Chondrocyte (in vitro differentiated cells): ENCODE measurements around the gene NAPSA. TPM values are rescaled to one million over a fixed set of nuclear protein-coding genes. Genes with fewer than 3 reads are reported as not detected.
A peak's percentile ranks its signal among the peaks of the same experiment; 100 is the strongest.

Experiments
- DNase-seq: peaks from one replicate; pipeline ENCODE4 v3.0.0; 2021; ENCODE audit warnings: mixed read lengths, low spot score
- H3K27ac Mint-ChIP-seq: one replicate; pipeline ENCODE4 v1.8.0; 2021; ENCODE audit warnings: mild to moderate bottlenecking, moderate library complexity, mixed read lengths; ENCODE audit not compliant: unreplicated experiment
- H3K27me3 Mint-ChIP-seq: 2 replicates; pipeline ENCODE4 v1.8.0; 2021; ENCODE audit warnings: low read depth, mixed read lengths
- H3K36me3 Mint-ChIP-seq: 2 replicates; pipeline ENCODE4 v1.8.0; 2021; ENCODE audit warnings: low read depth, mixed read lengths
- H3K4me1 Mint-ChIP-seq: 2 replicates; pipeline ENCODE4 v1.8.0; 2021; ENCODE audit warnings: low read depth, mild to moderate bottlenecking, mixed read lengths
- H3K4me3 Mint-ChIP-seq: one replicate; pipeline ENCODE4 v1.8.0; 2021; ENCODE audit warnings: mild to moderate bottlenecking, moderate library complexity, mixed read lengths; ENCODE audit not compliant: unreplicated experiment
- H3K9me3 Mint-ChIP-seq: 2 replicates; pipeline ENCODE4 v1.8.0; 2021; ENCODE audit warnings: low read depth, mixed read lengths
- total RNA-seq: library from RNA; stranded (reverse); gene quantifications from 3 replicates; pipeline ENCODE4 v1.2.1, GENCODE V29; 2021
- TF ChIP-seq, protein P1 (sequence below): fragments of 200-600 bp; sonication (generic); IDR thresholded peaks from 2 replicates; pipeline ENCODE4 v1.5.0; 2021; ENCODE audit warnings: antibody characterized with exemption, mild to moderate bottlenecking, moderate library complexity

The NAPSA gene
- total RNA-seq, 1 donor from 2014 or later, result 0.55 TPM

DNA sequence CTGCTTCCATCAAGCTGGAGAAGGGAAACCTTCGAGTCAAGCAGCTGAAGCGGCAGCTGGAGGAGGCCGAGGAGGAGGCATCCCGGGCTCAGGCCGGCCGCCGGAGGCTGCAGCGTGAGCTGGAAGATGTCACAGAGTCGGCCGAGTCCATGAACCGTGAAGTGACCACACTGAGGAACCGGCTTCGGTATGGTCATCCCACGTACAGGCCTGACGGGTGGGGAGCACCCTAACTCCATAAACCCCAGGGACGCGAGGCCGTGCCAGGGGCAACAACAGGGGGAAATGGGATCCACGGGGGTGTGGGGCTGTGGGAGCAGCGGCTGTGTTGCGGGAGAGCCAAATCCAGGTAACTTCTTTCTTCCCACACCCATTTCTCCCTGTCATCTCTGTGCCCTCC, 56.4 kb downstream of the NAPSA start:
- Mint-ChIP-seq H3K4me3 (no peak overlapping the region), H3K27ac (no peak overlapping the region), H3K9me3 (no peaks in the 10 kb centered on the region), H3K36me3 (peaks cover 1% of the 10 kb centered on the region), H3K27me3 (peaks cover 54% of the 10 kb centered on the region), H3K4me1 (peaks cover 3% of the 10 kb centered on the region)
- TF ChIP-seq, protein P1, sequence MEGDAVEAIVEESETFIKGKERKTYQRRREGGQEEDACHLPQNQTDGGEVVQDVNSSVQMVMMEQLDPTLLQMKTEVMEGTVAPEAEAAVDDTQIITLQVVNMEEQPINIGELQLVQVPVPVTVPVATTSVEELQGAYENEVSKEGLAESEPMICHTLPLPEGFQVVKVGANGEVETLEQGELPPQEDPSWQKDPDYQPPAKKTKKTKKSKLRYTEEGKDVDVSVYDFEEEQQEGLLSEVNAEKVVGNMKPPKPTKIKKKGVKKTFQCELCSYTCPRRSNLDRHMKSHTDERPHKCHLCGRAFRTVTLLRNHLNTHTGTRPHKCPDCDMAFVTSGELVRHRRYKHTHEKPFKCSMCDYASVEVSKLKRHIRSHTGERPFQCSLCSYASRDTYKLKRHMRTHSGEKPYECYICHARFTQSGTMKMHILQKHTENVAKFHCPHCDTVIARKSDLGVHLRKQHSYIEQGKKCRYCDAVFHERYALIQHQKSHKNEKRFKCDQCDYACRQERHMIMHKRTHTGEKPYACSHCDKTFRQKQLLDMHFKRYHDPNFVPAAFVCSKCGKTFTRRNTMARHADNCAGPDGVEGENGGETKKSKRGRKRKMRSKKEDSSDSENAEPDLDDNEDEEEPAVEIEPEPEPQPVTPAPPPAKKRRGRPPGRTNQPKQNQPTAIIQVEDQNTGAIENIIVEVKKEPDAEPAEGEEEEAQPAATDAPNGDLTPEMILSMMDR, result no peak
- peak; percentile 59 for DNase-seq

Other genes with a start within 250 kb of the NAPSA start
- not detected in 3 replicates for gene IZUMO2, start 202.4 kb downstream of the NAPSA start, total RNA-seq
- 0.68 to 10.2 TPM (median 8.6 TPM) in 3 replicates for gene MYH14, start 162.0 kb downstream of the NAPSA start, total RNA-seq
- gene KCNC3, start 36.3 kb downstream of the NAPSA start, total RNA-seq, result 4.9 to 9.3 TPM (median 8.9 TPM) in 3 replicates
- gene NR1H2, start 10.8 kb upstream of the NAPSA start, total RNA-seq, result 47.7 to 48.9 TPM (median 48.3 TPM) in 3 replicates
- gene POLD1, start 18.7 kb upstream of the NAPSA start, total RNA-seq, result 15.7 to 37.2 TPM (median 15.8 TPM) in 3 replicates
- gene SPIB, start 53.3 kb upstream of the NAPSA start, total RNA-seq, result not detected in 3 replicates
- not detected in 3 replicates for gene MYBPC2, start 67.3 kb upstream of the NAPSA start, total RNA-seq
- gene EMC10, start 110.9 kb upstream of the NAPSA start, total RNA-seq, result 132 to 144 TPM (median 144 TPM) in 3 replicates
- gene GARIN5A, start 111.2 kb upstream of the NAPSA start, total RNA-seq, result 1.7 to 2.1 TPM (median 1.9 TPM) in 3 replicates
- 42.5 to 44.7 TPM (median 43.1 TPM) in 3 replicates for gene JOSD2, start 145.6 kb upstream of the NAPSA start, total RNA-seq
- not detected in 3 replicates for gene ASPDH, start 148.3 kb upstream of the NAPSA start, total RNA-seq
- gene LRRC4B, start 202.8 kb upstream of the NAPSA start, total RNA-seq, result 0.31 to 1.2 TPM (median 0.52 TPM) in 3 replicates